GM10847 (cell line): ENCODE results near the gene SLC7A6.

ENCODE experiments used
- POLR2A ChIP-seq: IDR thresholded peaks from 2 replicates; pipeline ENCODE4 v1.6.1; 2011; ENCODE audit not compliant: insufficient read length; ENCODE audit errors: extremely low read depth

SLC7A6 gene

GRCh38 chr16:68259007-68259825, 5.1 kb upstream of the SLC7A6 start:
- TF ChIP-seq POLR2A: no peak

GRCh38 chr16:68263559-68264127, 683 bp upstream of the SLC7A6 start:
- TF ChIP-seq POLR2A: no peak

GRCh38 chr16:68265078-68265920, 973 bp downstream of the SLC7A6 start:
- no peak for TF ChIP-seq POLR2A

GRCh38 chr16:68267612-68268405, 3.5 kb downstream of the SLC7A6 start:
- no peak for TF ChIP-seq POLR2A

- TF ChIP-seq POLR2A: no peak
Observed at GRCh38 chr16:68269793-68270192, 5.5 kb downstream of the SLC7A6 start.

GRCh38 chr16:68270353-68270752, 6.0 kb downstream of the SLC7A6 start:
- TF ChIP-seq POLR2A: no peak

GRCh38 chr16:68272507-68273209, 8.3 kb downstream of the SLC7A6 start:
- TF ChIP-seq POLR2A: no peak

- TF ChIP-seq POLR2A: no peak
Observed at GRCh38 chr16:68273459-68273858, 9.1 kb downstream of the SLC7A6 start.

GRCh38 chr16:68273896-68274295, 9.6 kb downstream of the SLC7A6 start:
- TF ChIP-seq POLR2A: no peak

GRCh38 chr16:68274441-68274840, 10.1 kb downstream of the SLC7A6 start:
- no peak for TF ChIP-seq POLR2A

GRCh38 chr16:68275611-68276191, 11.4 kb downstream of the SLC7A6 start:
- no peak for TF ChIP-seq POLR2A

- no peak for TF ChIP-seq POLR2A
Observed at GRCh38 chr16:68276223-68276622, 11.9 kb downstream of the SLC7A6 start.

- TF ChIP-seq POLR2A: no peak
Observed at GRCh38 chr16:68279726-68280558, 15.6 kb downstream of the SLC7A6 start.
